ENCODE measurements around the gene CD40. TPM values are rescaled to one million over a fixed set of nuclear protein-coding genes. Genes with fewer than 3 reads are reported as not detected.
"Not testable (repeated sequence)": the region's sequence is repeated elsewhere in the genome, so short reads cannot be mapped to it uniquely, and the experiment has no call there.

Gene CD40
- total RNA-seq, 1 donor from 2014 or later: 1.5 TPM

DNA sequence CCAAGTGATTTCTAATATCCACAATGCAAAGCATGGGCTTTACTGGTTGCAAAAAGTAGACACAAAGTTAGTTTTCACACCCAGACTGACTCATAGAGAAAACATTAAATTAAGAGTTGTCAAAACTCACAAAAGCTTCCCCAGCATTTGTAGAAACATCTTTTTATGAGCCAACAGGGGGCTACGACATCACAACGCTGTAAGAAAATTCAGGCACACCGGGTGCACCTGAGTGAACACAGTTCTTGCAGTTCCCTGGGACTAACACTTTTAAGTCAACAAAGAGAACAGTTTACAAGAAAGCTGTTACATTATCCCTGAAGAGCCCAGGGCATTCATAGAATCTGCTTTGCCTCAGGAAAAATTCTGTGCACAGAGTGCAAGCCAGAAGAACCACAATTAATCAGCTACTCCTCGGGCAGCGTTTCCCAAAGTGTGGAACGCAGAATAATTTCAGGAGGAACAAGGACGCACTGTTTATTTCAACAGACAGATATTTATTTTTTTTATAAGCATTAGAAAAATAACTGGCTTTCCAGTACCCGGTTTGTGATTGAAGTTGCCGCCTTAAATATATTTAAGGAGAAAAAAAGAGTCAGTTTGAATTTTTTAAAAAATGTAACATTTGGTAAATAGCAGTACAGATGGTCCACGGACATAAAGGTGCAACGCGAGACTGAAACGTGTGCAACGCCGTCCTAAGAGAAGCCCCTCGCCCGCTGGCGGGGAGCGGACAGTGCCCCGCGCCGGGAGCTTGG is 29.5 kb upstream of the CD40 start:
- Mint-ChIP-seq H3K36me3 (no peaks in the 10 kb centered on the region), H3K27ac (peak overlapping the region; percentile 73), H3K27me3 (peaks cover 4% of the 10 kb centered on the region), H3K4me1 (ENCODE audit: unreplicated experiment) (peaks cover 45% of the 10 kb centered on the region), H3K4me3 (peak overlapping the region; percentile 88), H3K9me3 (no peaks in the 10 kb centered on the region)
- DNase-seq (ENCODE audit: extremely low spot score, unreplicated experiment): no peak
- TF ChIP-seq, protein P1, sequence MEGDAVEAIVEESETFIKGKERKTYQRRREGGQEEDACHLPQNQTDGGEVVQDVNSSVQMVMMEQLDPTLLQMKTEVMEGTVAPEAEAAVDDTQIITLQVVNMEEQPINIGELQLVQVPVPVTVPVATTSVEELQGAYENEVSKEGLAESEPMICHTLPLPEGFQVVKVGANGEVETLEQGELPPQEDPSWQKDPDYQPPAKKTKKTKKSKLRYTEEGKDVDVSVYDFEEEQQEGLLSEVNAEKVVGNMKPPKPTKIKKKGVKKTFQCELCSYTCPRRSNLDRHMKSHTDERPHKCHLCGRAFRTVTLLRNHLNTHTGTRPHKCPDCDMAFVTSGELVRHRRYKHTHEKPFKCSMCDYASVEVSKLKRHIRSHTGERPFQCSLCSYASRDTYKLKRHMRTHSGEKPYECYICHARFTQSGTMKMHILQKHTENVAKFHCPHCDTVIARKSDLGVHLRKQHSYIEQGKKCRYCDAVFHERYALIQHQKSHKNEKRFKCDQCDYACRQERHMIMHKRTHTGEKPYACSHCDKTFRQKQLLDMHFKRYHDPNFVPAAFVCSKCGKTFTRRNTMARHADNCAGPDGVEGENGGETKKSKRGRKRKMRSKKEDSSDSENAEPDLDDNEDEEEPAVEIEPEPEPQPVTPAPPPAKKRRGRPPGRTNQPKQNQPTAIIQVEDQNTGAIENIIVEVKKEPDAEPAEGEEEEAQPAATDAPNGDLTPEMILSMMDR (conservative IDR thresholded peaks at IDR 0.05): no peak

DNA sequence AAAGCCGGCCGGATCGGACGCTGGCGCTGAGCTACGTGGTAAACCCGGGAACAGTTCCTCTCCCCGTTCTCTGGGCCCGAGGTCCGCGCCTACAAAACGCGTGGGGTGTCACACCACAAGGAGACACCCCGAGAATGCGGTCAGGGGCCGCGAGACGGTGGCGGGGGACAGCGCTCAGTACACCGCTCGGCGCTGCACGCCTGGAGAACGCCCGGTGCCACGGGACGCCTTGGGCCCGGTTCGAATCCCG is 29.0 kb upstream of the CD40 start:
- H3K36me3 Mint-ChIP-seq: no peaks in the 10 kb centered on the region
- TF ChIP-seq, protein P1 (conservative IDR thresholded peaks at IDR 0.05): no peak
- H3K4me1 Mint-ChIP-seq (ENCODE audit: unreplicated experiment): peaks cover 44% of the 10 kb centered on the region
- peak; percentile 77 for DNase-seq (ENCODE audit: extremely low spot score, unreplicated experiment)
- H3K4me3 Mint-ChIP-seq: peak overlapping the region; percentile 88
- peaks cover 4% of the 10 kb centered on the region for H3K27me3 Mint-ChIP-seq
- H3K9me3 Mint-ChIP-seq: no peaks in the 10 kb centered on the region
- H3K27ac Mint-ChIP-seq: peak overlapping the region; percentile 73

DNA sequence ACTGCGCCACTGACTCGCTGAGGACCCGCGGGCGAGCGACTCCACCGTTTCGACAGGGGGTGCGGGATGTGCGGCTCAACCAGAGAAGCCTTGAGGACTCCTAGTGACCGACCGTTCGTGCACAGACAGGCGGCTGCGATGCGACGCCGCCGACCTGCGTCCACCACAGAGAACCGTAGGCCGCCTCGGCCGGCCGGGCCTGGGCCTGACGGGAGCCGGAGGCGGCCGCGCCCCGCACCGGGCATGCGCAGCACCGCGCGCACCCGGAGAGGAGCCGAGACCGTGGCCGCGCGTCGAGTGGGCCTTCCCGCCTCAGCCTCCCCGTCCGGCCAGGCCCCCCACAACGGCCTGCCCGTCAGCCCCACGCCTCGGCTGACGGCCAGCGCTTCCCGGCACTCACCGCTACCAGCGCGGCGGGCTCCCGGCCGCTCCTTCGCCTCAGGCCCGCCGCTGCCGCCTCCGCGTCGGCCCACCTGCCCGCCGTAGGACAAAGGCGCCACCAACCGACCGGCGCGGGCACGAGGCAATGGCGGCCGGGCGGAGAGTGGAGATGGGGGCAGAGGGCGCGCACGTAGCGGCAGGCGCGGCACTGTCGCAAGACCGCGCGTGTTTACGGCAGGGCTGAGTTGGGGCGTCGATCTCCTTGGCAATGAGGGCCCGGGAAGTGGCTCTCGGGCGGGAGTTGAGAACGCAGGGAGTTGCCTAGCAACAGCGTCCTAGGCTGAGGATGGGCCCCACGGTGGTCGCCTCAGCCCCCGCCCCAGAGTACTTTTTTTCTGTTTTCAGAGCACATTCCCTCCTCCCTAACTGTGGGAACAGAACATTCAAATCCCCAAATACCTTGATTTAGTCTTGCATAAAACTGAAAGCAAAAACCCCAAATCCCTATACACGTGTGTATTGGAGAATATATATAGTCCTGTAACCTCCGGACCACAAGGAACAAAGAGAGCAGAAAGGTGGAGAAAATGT is 28.4 kb upstream of the CD40 start, which contains the start of gene NCOA5:
TSS of gene NCOA5 (minus strand) at position 546 of the 972 bp plus-strand sequence. CDS start 10,538 bp downstream, outside the sequence.
- H3K4me1 Mint-ChIP-seq (ENCODE audit: unreplicated experiment): peaks cover 40% of the 10 kb centered on the region
- peaks cover 6% of the 10 kb centered on the region for H3K27me3 Mint-ChIP-seq
- H3K9me3 Mint-ChIP-seq: no peaks in the 10 kb centered on the region
- H3K27ac Mint-ChIP-seq: peak within 1 kb of the TSS; percentile 81
- peak within 1 kb of the TSS; percentile 88 for H3K4me3 Mint-ChIP-seq
- no peaks in the 10 kb centered on the region for H3K36me3 Mint-ChIP-seq
- TF ChIP-seq, protein P1 (conservative IDR thresholded peaks at IDR 0.05): no peak
- peak; percentile 96 for DNase-seq (ENCODE audit: extremely low spot score, unreplicated experiment)

DNA sequence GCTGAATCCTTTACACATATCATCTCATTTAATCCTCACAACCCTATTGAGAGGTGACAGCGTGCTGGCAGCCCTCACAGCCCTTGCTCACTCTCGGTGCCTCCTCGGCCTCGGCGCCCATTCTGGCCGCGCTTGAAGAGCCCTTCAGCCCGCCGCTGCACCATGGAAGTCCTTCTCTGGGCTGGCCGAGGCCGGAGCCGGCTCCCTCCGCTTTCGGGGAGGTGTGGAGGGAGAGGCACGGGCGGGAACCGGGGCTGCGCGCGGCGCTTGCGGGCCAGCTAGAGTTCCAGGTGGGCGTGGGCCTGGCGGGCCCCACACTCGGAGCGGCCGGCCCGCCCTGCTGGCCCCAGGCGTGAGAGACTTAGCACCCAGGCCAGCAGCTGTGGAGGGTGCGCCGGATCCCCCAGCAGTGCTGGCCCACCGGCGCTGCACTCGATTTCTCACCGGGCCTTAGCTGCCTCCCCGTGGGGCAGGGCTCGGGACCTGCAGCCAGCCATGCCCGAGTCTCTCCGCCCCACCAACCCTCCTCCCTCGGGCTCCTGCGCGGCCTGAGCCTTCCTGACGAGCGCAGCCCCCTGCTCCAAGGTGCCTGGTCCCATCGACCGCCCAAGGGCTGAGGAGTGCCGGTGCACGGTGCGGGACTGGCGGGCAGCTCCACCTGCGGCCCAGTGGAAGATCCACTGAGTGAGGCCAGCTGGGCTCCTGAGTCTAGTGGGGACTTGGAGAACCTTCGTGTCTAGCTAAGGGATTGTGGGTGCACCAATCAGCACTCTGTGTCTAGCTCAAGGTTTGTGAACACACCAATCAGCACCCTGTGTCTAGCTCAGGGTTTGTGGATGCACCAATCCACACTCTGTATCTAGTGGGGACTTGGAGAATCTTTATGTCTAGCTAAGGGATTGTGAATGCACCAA is 26.2 kb upstream of the CD40 start:
- DNase-seq (ENCODE audit: extremely low spot score, unreplicated experiment); H3K9me3 Mint-ChIP-seq; H3K36me3 Mint-ChIP-seq; H3K27ac Mint-ChIP-seq: not testable (repeated sequence)
- H3K4me3 Mint-ChIP-seq: peak overlapping the region; percentile 20
- H3K27me3 Mint-ChIP-seq: peaks cover 15% of the 10 kb centered on the region
- peaks cover 21% of the 10 kb centered on the region for H3K4me1 Mint-ChIP-seq (ENCODE audit: unreplicated experiment)

DNA sequence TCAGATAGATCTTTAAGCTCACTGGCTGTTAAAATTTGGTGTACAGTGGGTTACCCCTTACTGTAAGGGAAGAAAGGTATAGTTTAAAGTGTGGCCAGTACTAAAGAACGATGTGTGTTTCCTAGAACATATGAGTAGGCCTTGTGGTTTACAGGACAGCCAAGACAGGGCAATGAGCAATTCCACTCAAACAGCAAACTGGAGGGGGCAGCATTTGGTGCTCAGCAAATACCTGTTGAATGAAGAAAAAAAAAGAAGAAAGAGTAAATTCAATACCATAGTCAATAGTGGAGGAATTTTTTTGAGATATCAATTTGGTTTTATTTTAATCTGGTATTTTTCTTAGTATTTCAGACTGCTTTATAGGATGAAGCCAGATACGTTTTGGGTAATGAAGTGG is 24.6 kb upstream of the CD40 start:
- Mint-ChIP-seq H3K4me1 (ENCODE audit: unreplicated experiment) (peaks cover 4% of the 10 kb centered on the region), H3K9me3 (no peaks in the 10 kb centered on the region), H3K4me3 (no peak overlapping the region), H3K27ac (no peak overlapping the region), H3K36me3 (no peaks in the 10 kb centered on the region), H3K27me3 (peaks cover 30% of the 10 kb centered on the region)
- no peak for DNase-seq (ENCODE audit: extremely low spot score, unreplicated experiment)
- TF ChIP-seq, protein P1 (conservative IDR thresholded peaks at IDR 0.05): no peak
